Body of pancreas (tissue), 4 donors: ENCODE measurements around the gene SYCP2L.

Experiments used
- POLR2A ChIP-seq, 3 donors: fragments of 450-650 bp; IDR thresholded peaks; one replicate each; pipeline ENCODE4 v1.6.1; 2016; ENCODE audit warnings: antibody characterized with exemption in 3 of 3, mild to moderate bottlenecking in 2 of 3
- TF ChIP-seq, protein P1 (sequence below), 7 experiments: fragments of 450-650 bp in 4 of 7; fragments of 200-600 bp in 3 of 7; sonication (generic) in 3 of 7; IDR thresholded peaks; one replicate each; pipeline ENCODE4 v1.5.1; 2016 to 2019; ENCODE audit warnings: antibody characterized with exemption in 7 of 7

DNA sequence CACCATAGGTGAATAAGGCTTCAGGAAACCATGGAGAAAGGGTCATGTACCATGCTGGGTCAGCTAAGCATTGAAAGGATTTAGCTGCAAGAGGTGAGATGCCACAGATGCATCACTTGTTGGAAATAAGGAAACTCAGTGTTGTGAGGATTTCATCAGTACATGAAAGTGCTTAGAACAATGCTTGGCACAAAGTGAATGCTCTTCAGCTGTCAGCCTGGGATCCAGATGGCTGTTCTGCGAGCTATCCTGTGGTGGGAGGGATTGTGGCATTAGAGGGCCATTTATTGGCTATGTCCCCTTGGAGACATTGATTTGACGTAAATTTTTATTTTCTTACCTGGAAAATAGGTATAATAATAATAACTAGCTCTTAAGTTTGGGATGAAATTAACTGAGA lies 104.3 kb downstream of the SYCP2L start:
- no peak for TF ChIP-seq POLR2A (IDR thresholded peaks at IDR 0.05)
- TF ChIP-seq, protein P1, sequence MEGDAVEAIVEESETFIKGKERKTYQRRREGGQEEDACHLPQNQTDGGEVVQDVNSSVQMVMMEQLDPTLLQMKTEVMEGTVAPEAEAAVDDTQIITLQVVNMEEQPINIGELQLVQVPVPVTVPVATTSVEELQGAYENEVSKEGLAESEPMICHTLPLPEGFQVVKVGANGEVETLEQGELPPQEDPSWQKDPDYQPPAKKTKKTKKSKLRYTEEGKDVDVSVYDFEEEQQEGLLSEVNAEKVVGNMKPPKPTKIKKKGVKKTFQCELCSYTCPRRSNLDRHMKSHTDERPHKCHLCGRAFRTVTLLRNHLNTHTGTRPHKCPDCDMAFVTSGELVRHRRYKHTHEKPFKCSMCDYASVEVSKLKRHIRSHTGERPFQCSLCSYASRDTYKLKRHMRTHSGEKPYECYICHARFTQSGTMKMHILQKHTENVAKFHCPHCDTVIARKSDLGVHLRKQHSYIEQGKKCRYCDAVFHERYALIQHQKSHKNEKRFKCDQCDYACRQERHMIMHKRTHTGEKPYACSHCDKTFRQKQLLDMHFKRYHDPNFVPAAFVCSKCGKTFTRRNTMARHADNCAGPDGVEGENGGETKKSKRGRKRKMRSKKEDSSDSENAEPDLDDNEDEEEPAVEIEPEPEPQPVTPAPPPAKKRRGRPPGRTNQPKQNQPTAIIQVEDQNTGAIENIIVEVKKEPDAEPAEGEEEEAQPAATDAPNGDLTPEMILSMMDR (IDR thresholded peaks at IDR 0.05): no peak
